ENCODE results near the gene FHOD3. TPM values are rescaled to one million over a fixed set of nuclear protein-coding genes. Genes with fewer than 3 reads are reported as not detected.

Gene FHOD3
- polyA plus RNA-seq, 2 of the 4 experiments (the other 2 are of a cell fraction), result 2.5 to 3.6 TPM

DNA sequence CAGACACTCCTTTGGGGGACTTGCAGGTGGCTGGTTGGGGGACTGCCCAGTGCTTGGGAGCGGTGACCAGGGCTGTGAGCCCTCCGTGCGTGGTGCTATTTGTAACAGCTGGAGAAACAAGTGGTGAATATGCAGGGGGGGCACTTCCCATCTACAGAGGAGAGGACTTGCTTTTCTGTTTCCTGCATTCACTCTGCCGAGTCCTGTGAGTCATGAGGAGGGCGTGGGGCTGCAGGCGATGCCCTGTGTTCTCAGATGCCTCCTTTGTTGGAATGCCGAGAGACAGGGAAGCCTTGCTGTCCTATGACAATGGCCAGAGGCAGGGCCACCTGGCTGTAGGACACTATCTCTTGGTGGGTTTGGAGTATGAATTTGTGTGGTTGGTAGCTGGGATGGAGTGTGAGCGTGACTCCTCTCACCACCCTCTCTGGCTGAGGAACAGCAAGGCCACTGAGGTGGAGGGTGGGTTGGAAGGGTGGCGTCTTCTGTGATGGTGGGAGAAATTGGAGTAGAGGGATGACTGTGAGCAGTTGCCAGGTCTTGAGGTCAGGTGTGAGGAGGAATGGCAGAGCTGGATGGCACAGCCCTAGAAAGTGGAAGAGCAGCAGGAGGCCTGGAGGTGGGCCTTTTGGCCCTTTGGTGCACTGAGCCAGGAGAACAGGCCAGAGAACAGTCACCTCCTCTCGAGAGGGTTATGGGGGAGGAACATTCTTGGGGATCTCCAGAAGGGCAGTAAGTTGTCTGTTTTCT is 24.3 kb downstream of the FHOD3 start:
- POLR2A ChIA-PET, result no interaction called here
- FAIRE-seq (no peak), ATAC-seq (peak; percentile 43 to 70; a peak in 4 of 6 replicates), DNase-seq (ENCODE audit: low read depth in 1 of 2, low spot score in 1 of 2) (peak in 1 of 2 experiments; percentile 26)
- Histone ChIP-seq H3K4me3 (no peak overlapping the region), H3K4me2 (peak overlapping the region; percentile 21; the same call in 1 of the 3 replicates), H3K27ac (peak overlapping the region in 1 of 2 experiments; percentile 45; a peak in 1 of 6 replicates), H3K4me1 (no peaks in the 10 kb centered on the region; the same call in 2 of the 3 replicates), H3K9me3 (no peaks in the 10 kb centered on the region)
- TF ChIP-seq HEYL (CRISPR knock-in tag; IDR thresholded peaks at IDR 0.05) (no peak), PHF8 (IDR thresholded peaks at IDR 0.05; ENCODE audit: borderline replicate concordance, low read depth) (no peak), HDAC2 (IDR thresholded peaks at IDR 0.05) (no peak), EP300 (IDR thresholded peaks at IDR 0.05) (no peak), POLR2AphosphoS2 (conservative IDR thresholded peaks at IDR 0.05; ENCODE audit: low read length) (no peak), ESRRA (IDR thresholded peaks at IDR 0.05; ENCODE audit: borderline replicate concordance, low read length) (no peak), ZNF302 (CRISPR knock-in tag; IDR thresholded peaks at IDR 0.05) (no peak), MAFK (IDR thresholded peaks at IDR 0.05; ENCODE audit: partially characterized antibody) (no peak), JUN (IDR thresholded peaks at IDR 0.05) (no peak), ZFP36 (IDR thresholded peaks at IDR 0.05; ENCODE audit: borderline replicate concordance, partially characterized antibody) (no peak), MAZ (IDR thresholded peaks at IDR 0.05; ENCODE audit: borderline replicate concordance, low read depth, low read length) (no peak)
- TF ChIP-seq, protein P1, sequence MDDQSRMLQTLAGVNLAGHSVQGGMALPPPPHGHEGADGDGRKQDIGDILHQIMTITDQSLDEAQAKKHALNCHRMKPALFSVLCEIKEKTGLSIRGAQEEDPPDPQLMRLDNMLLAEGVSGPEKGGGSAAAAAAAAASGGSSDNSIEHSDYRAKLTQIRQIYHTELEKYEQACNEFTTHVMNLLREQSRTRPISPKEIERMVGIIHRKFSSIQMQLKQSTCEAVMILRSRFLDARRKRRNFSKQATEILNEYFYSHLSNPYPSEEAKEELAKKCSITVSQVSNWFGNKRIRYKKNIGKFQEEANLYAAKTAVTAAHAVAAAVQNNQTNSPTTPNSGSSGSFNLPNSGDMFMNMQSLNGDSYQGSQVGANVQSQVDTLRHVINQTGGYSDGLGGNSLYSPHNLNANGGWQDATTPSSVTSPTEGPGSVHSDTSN (IDR thresholded peaks at IDR 0.05), result no peak
- TF ChIP-seq, protein P2, sequence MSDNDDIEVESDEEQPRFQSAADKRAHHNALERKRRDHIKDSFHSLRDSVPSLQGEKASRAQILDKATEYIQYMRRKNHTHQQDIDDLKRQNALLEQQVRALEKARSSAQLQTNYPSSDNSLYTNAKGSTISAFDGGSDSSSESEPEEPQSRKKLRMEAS (IDR thresholded peaks at IDR 0.05), result no peak
- TF ChIP-seq, protein P3, sequence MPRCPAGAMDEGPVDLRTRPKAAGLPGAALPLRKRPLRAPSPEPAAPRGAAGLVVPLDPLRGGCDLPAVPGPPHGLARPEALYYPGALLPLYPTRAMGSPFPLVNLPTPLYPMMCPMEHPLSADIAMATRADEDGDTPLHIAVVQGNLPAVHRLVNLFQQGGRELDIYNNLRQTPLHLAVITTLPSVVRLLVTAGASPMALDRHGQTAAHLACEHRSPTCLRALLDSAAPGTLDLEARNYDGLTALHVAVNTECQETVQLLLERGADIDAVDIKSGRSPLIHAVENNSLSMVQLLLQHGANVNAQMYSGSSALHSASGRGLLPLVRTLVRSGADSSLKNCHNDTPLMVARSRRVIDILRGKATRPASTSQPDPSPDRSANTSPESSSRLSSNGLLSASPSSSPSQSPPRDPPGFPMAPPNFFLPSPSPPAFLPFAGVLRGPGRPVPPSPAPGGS (IDR thresholded peaks at IDR 0.05), result no peak
- TF ChIP-seq, protein P4, sequence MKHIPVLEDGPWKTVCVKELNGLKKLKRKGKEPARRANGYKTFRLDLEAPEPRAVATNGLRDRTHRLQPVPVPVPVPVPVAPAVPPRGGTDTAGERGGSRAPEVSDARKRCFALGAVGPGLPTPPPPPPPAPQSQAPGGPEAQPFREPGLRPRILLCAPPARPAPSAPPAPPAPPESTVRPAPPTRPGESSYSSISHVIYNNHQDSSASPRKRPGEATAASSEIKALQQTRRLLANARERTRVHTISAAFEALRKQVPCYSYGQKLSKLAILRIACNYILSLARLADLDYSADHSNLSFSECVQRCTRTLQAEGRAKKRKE (CRISPR knock-in tag; IDR thresholded peaks at IDR 0.05; ENCODE audit: low read depth), result no peak
- CTCF ChIA-PET, result interaction anchor here (0.9 kb wide), 1 partner anchor 60 kb away, joined by 3 read pairs; no protein-coding TSS in a partner anchor
- 38% methylated on average over 9 of the region's 10 CpGs for WGBS (ENCODE audit: missing lambda C conversion rate)

DNA sequence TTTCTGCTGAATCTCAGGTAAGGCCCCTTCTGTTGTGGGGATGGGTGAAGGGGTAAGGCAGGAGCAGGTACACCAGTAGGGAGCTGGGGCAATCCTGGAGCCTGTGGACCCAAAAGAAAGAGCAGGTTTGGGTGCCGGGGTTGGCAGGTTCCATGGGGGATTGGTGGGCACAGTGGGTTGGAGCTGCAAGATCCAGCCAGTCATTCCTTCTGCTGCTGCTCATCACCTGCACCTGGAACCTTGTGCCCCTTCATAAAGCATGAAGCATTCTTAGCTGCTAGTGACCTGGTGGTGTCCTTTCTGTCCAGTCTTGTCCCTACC is 24.9 kb downstream of the FHOD3 start:
- no peak overlapping the region for H3K4me2 ChIP-seq
- WGBS (ENCODE audit: missing lambda C conversion rate), result 60% methylated on average over 1 of the region's 1 CpG
- TF ChIP-seq, protein P5, sequence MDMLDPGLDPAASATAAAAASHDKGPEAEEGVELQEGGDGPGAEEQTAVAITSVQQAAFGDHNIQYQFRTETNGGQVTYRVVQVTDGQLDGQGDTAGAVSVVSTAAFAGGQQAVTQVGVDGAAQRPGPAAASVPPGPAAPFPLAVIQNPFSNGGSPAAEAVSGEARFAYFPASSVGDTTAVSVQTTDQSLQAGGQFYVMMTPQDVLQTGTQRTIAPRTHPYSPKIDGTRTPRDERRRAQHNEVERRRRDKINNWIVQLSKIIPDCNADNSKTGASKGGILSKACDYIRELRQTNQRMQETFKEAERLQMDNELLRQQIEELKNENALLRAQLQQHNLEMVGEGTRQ (IDR thresholded peaks at IDR 0.05), result no peak
- TF ChIP-seq CBX2 (IDR thresholded peaks at IDR 0.05; ENCODE audit: borderline replicate concordance, low read depth) (no peak), POLR2AphosphoS2 (conservative IDR thresholded peaks at IDR 0.05; ENCODE audit: low read length) (no peak), JUN (IDR thresholded peaks at IDR 0.05) (no peak), NFE2L2 (conservative IDR thresholded peaks at IDR 0.05; ENCODE audit: low read length) (no peak), KDM1A (IDR thresholded peaks at IDR 0.05; ENCODE audit: low read depth) (no peak)
- TF ChIP-seq, protein P6, sequence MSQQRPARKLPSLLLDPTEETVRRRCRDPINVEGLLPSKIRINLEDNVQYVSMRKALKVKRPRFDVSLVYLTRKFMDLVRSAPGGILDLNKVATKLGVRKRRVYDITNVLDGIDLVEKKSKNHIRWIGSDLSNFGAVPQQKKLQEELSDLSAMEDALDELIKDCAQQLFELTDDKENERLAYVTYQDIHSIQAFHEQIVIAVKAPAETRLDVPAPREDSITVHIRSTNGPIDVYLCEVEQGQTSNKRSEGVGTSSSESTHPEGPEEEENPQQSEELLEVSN (IDR thresholded peaks at IDR 0.05; ENCODE audit: borderline replicate concordance, low read depth), result no peak
- TF ChIP-seq, protein P7, sequence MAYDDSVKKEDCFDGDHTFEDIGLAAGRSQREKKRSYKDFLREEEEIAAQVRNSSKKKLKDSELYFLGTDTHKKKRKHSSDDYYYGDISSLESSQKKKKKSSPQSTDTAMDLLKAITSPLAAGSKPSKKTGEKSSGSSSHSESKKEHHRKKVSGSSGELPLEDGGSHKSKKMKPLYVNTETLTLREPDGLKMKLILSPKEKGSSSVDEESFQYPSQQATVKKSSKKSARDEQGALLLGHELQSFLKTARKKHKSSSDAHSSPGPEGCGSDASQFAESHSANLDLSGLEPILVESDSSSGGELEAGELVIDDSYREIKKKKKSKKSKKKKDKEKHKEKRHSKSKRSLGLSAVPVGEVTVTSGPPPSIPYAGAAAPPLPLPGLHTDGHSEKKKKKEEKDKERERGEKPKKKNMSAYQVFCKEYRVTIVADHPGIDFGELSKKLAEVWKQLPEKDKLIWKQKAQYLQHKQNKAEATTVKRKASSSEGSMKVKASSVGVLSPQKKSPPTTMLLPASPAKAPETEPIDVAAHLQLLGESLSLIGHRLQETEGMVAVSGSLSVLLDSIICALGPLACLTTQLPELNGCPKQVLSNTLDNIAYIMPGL (CRISPR knock-in tag; IDR thresholded peaks at IDR 0.05; ENCODE audit: borderline replicate concordance), result no peak
- TF ChIP-seq, protein P8, sequence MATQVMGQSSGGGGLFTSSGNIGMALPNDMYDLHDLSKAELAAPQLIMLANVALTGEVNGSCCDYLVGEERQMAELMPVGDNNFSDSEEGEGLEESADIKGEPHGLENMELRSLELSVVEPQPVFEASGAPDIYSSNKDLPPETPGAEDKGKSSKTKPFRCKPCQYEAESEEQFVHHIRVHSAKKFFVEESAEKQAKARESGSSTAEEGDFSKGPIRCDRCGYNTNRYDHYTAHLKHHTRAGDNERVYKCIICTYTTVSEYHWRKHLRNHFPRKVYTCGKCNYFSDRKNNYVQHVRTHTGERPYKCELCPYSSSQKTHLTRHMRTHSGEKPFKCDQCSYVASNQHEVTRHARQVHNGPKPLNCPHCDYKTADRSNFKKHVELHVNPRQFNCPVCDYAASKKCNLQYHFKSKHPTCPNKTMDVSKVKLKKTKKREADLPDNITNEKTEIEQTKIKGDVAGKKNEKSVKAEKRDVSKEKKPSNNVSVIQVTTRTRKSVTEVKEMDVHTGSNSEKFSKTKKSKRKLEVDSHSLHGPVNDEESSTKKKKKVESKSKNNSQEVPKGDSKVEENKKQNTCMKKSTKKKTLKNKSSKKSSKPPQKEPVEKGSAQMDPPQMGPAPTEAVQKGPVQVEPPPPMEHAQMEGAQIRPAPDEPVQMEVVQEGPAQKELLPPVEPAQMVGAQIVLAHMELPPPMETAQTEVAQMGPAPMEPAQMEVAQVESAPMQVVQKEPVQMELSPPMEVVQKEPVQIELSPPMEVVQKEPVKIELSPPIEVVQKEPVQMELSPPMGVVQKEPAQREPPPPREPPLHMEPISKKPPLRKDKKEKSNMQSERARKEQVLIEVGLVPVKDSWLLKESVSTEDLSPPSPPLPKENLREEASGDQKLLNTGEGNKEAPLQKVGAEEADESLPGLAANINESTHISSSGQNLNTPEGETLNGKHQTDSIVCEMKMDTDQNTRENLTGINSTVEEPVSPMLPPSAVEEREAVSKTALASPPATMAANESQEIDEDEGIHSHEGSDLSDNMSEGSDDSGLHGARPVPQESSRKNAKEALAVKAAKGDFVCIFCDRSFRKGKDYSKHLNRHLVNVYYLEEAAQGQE (IDR thresholded peaks at IDR 0.05), result no peak
- TF ChIP-seq, protein P4 (CRISPR knock-in tag; IDR thresholded peaks at IDR 0.05; ENCODE audit: low read depth), result no peak
- H3K27ac ChIP-seq, result no peak overlapping the region
- no peak overlapping the region for H3K4me3 ChIP-seq
- no peak for DNase-seq (ENCODE audit: low read depth in 1 of 2, low spot score in 1 of 2)
- FAIRE-seq, result no peak
- CTCF ChIA-PET, result interaction anchor here (0.9 kb wide), 1 partner anchor 59 kb away, joined by 3 read pairs; no protein-coding TSS in a partner anchor
- no peaks in the 10 kb centered on the region; the same call in 2 of the 3 replicates for H3K4me1 ChIP-seq
- ATAC-seq, result no peak
- POLR2A ChIA-PET, result no interaction called here
- no peaks in the 10 kb centered on the region for H3K9me3 ChIP-seq
